Activated CD4-positive, alpha-beta T cell treated with anti-CD3 and anti-CD28 coated beads for 1 hour (primary cell): Measurements from ENCODE around the gene MME.

ENCODE experiments used
- DNase-seq: peaks from one replicate; pipeline ENCODE4 v3.0.0-alpha.2; 2020

Gene MME

GRCh38 chr3:155153242-155154186, 73.4 kb downstream of the MME start:
- DNase-seq: no peak

GRCh38 chr3:155154255-155154654, 74.1 kb downstream of the MME start:
- DNase-seq: no peak

- no peak for DNase-seq
Observed at GRCh38 chr3:155158346-155159037, 78.4 kb downstream of the MME start.

- DNase-seq: no peak
Observed at GRCh38 chr3:155159301-155159700, 79.2 kb downstream of the MME start.

- DNase-seq: no peak
Observed at GRCh38 chr3:155161640-155162292, 81.6 kb downstream of the MME start.

GRCh38 chr3:155164306-155164705, 84.2 kb downstream of the MME start:
- no peak for DNase-seq

- DNase-seq: no peak
Observed at GRCh38 chr3:155166441-155166840, 86.3 kb downstream of the MME start.

GRCh38 chr3:155169197-155169596, 89.1 kb downstream of the MME start:
- DNase-seq: no peak

- DNase-seq: no peak
Observed at GRCh38 chr3:155173771-155174170, 93.7 kb downstream of the MME start.

- DNase-seq: no peak
Observed at GRCh38 chr3:155178810-155179436, 98.8 kb downstream of the MME start.

- DNase-seq: no peak
Observed at GRCh38 chr3:155179437-155179827, 99.3 kb downstream of the MME start.

GRCh38 chr3:155179966-155180757, 100.0 kb downstream of the MME start:
- DNase-seq: no peak

- no peak for DNase-seq
Observed at GRCh38 chr3:155182467-155182866, 102.3 kb downstream of the MME start.

GRCh38 chr3:155184011-155184410, 103.9 kb downstream of the MME start:
- DNase-seq: no peak

- no peak for DNase-seq
Observed at GRCh38 chr3:155185631-155186071, 105.5 kb downstream of the MME start.

GRCh38 chr3:155188031-155188430, 107.9 kb downstream of the MME start:
- DNase-seq: no peak

GRCh38 chr3:155189478-155189877, 109.4 kb downstream of the MME start:
- DNase-seq: no peak

- no peak for DNase-seq
Observed at GRCh38 chr3:155190691-155191090, 110.6 kb downstream of the MME start.

GRCh38 chr3:155192957-155193746, 113.0 kb downstream of the MME start:
- no peak for DNase-seq

- DNase-seq: no peak
Observed at GRCh38 chr3:155193868-155194267, 113.7 kb downstream of the MME start.
